HepG2 (cell line): ENCODE data around the gene SLC25A10. TPM values are rescaled to one million over a fixed set of nuclear protein-coding genes. Genes with fewer than 3 reads are reported as not detected.

Experiments used
- E2F1 ChIP-seq: sonication (generic); formaldehyde crosslinking; IDR thresholded peaks from 2 replicates; pipeline ENCODE4 v1.5.0; 2020; ENCODE audit warnings: missing genetic modification reagents
- FOXC1 ChIP-seq: sonication (generic); formaldehyde crosslinking; IDR thresholded peaks from 2 replicates; pipeline ENCODE4 v1.8.0; 2022; ENCODE audit warnings: mild to moderate bottlenecking, missing genetic modification reagents, borderline replicate concordance
- HCFC1 ChIP-seq: fragments of 150-350 bp; IDR thresholded peaks from 2 replicates; pipeline ENCODE4 v1.6.1; 2014; ENCODE audit warnings: low read depth, low read length
- HNRNPH1 ChIP-seq: fragments of 200-400 bp; formaldehyde crosslinking; optimal IDR thresholded peaks from 2 replicates; pipeline ENCODE3; 2017; ENCODE audit warnings: mild to moderate bottlenecking, low read depth, low read length
- NCOA1 ChIP-seq: sonication (generic); formaldehyde crosslinking; IDR thresholded peaks from 2 replicates; pipeline ENCODE4 v1.9.0; 2021; ENCODE audit warnings: missing genetic modification reagents
- SRY ChIP-seq: sonication (generic); formaldehyde crosslinking; IDR thresholded peaks from 2 replicates; pipeline ENCODE4 v1.8.0; 2022; ENCODE audit warnings: mild to moderate bottlenecking, missing genetic modification reagents
- STAT6 ChIP-seq: sonication (generic); formaldehyde crosslinking; IDR thresholded peaks from 2 replicates; pipeline ENCODE4 v1.4.0; 2020; ENCODE audit warnings: missing genetic modification reagents, mild to moderate bottlenecking, borderline replicate concordance
- ZNF530 ChIP-seq: sonication (generic); formaldehyde crosslinking; IDR thresholded peaks from 2 replicates; pipeline ENCODE4 v1.5.0; 2020; ENCODE audit warnings: low read depth, mild to moderate bottlenecking, missing genetic modification reagents
- ZNF883 ChIP-seq: sonication (generic); formaldehyde crosslinking; IDR thresholded peaks from 2 replicates; pipeline ENCODE4 v1.5.1; 2020; ENCODE audit warnings: mild to moderate bottlenecking, missing genetic modification reagents; ENCODE audit errors: not compliant biosample characterization
- ZSCAN9 ChIP-seq: IDR thresholded peaks from 2 replicates; pipeline ENCODE4 v1.6.1; 2016; ENCODE audit warnings: borderline replicate concordance
- polyA plus RNA-seq, 8 experiments: library from polyadenylated mRNA; depleted of rRNA in 3 of 8; stranded (reverse) in 7 of 8; unstranded in 1 of 8; fragments of >200 nt; fragmentation: Illumina TruSeq in 4 of 8; extraction: Trizol in 4 of 8; gene quantifications; 2 replicates each; pipeline versions ENCODE4 v1.2.1 to v1.2.3, GENCODE V29; 2011 to 2016; ENCODE audit warnings: low read depth in 4 of 8, missing spikeins in 1 of 8, mixed read lengths in 1 of 8; ENCODE audit not compliant: insufficient read depth in 1 of 8
- total RNA-seq, 5 experiments: library from RNA; depleted of rRNA; stranded (reverse); fragments of >200 nt; fragmentation: Illumina TruSeq; extraction: Trizol; gene quantifications; 2 replicates each; pipeline ENCODE4 v1.2.3, GENCODE V29; 2016; ENCODE audit warnings: low read depth in 1 of 5
- TF ChIP-seq, protein P1 (sequence below): sonication (generic); formaldehyde crosslinking; IDR thresholded peaks from 2 replicates; pipeline ENCODE4 v1.5.0; 2020; ENCODE audit warnings: missing genetic modification reagents

The SLC25A10 gene
- total and polyA plus RNA-seq, 2 of the 13 experiments (the other 11 are each of a cell fraction or from before 2014, with no cell fraction given), result 46.5 to 140 TPM

- TF ChIP-seq STAT6 (CRISPR knock-in tag), result no peak
- TF ChIP-seq E2F1 (CRISPR knock-in tag), result no peak
- no peak for TF ChIP-seq HNRNPH1
- TF ChIP-seq SRY (CRISPR knock-in tag), result no peak
- TF ChIP-seq, protein P1, sequence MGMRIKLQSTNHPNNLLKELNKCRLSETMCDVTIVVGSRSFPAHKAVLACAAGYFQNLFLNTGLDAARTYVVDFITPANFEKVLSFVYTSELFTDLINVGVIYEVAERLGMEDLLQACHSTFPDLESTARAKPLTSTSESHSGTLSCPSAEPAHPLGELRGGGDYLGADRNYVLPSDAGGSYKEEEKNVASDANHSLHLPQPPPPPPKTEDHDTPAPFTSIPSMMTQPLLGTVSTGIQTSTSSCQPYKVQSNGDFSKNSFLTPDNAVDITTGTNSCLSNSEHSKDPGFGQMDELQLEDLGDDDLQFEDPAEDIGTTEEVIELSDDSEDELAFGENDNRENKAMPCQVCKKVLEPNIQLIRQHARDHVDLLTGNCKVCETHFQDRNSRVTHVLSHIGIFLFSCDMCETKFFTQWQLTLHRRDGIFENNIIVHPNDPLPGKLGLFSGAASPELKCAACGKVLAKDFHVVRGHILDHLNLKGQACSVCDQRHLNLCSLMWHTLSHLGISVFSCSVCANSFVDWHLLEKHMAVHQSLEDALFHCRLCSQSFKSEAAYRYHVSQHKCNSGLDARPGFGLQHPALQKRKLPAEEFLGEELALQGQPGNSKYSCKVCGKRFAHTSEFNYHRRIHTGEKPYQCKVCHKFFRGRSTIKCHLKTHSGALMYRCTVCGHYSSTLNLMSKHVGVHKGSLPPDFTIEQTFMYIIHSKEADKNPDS, result no peak
- no peak for TF ChIP-seq HCFC1
- no peak for TF ChIP-seq ZSCAN9 (CRISPR knock-in tag)
- TF ChIP-seq ZNF883, result no peak
- TF ChIP-seq FOXC1 (CRISPR knock-in tag), result no peak
- TF ChIP-seq ZNF530 (CRISPR knock-in tag), result no peak
- no peak for TF ChIP-seq NCOA1
These were observed 23.5 kb upstream of the SLC25A10 start (continued) for GRCh38 chr17:81688616-81689015.
